Esophagus squamous epithelium (tissue), 5 donors: ENCODE data around the gene ALDH1L1. TPM values are rescaled to one million over a fixed set of nuclear protein-coding genes. Genes with fewer than 3 reads are reported as not detected.

ENCODE experiments used
- DNase-seq: peaks from one replicate; lab custom pipeline; 2025; lab: John Stamatoyannopoulos, UW
- H3K27ac ChIP-seq, 4 donors: fragments of 200-600 bp; sonication (generic); one replicate each; pipeline ENCODE4 v1.5.1; 2016 to 2019; ENCODE audit warnings: mild to moderate bottlenecking in 1 of 4
- H3K27me3 ChIP-seq, 4 donors: fragments of 200-600 bp; sonication (generic); 1 replicate in 3 of 4; 2 replicates in 1 of 4; pipeline versions ENCODE4 v1.5.1 to v1.6.0; 2017 to 2021; ENCODE audit warnings: antibody characterized with exemption in 1 of 4
- H3K36me3 ChIP-seq, 3 donors: fragments of 200-600 bp; sonication (generic); one replicate each; pipeline ENCODE4 v1.5.1; 2016 to 2019
- H3K4me1 ChIP-seq, 3 donors: fragments of 200-600 bp; sonication (generic); one replicate each; pipeline ENCODE4 v1.5.1; 2017 to 2019
- H3K4me3 ChIP-seq, 4 donors: fragments of 200-600 bp; sonication (generic); 1 replicate in 3 of 4; 2 replicates in 1 of 4; pipeline ENCODE4 v1.5.1; 2016 to 2019; ENCODE audit warnings: mild to moderate bottlenecking in 2 of 4, moderate library complexity in 1 of 4
- H3K9me3 ChIP-seq, 3 donors: fragments of 200-600 bp; sonication (generic); one replicate each; pipeline ENCODE4 v1.5.1; 2016 to 2019
- POLR2A ChIP-seq, 4 donors: fragments of 450-650 bp; IDR thresholded peaks; one replicate each; pipeline ENCODE4 v1.6.1; 2017; ENCODE audit warnings: antibody characterized with exemption in 4 of 4, mild to moderate bottlenecking in 4 of 4, moderate library complexity in 3 of 4
- WGBS, 2 donors: methylation state at CpG; one replicate each; pipeline ENCODE4 v1.1.5; 2018; 5-methylcytosine and 5-hydroxymethylcytosine counted together
- intact Hi-C: fragments of 100-400 bp; cut with DNase I; formaldehyde crosslinking; loops from one replicate; pipeline ENCODE4 v1.15.0; 2022
- total RNA-seq, 4 donors: library from RNA; depleted of rRNA; stranded (reverse); fragments of >200 nt; gene quantifications; one replicate each; pipeline ENCODE4 v1.1.0, GENCODE V29; 2016
- TF ChIP-seq, protein P1 (sequence below), 6 experiments: fragments of 450-650 bp in 4 of 6; fragments of 200-600 bp in 2 of 6; sonication (generic) in 2 of 6; IDR thresholded peaks; one replicate each; pipeline ENCODE4 v1.5.1; 2016 to 2019; ENCODE audit warnings: antibody characterized with exemption in 6 of 6, mild to moderate bottlenecking in 4 of 6, moderate library complexity in 4 of 6
- donor health status: DM: yes; HTN: yes; CAD: no.

The ALDH1L1 gene
- total RNA-seq, 4 donors from 2014 or later = 1.6 to 19.3 (median 4.4) TPM

DNA sequence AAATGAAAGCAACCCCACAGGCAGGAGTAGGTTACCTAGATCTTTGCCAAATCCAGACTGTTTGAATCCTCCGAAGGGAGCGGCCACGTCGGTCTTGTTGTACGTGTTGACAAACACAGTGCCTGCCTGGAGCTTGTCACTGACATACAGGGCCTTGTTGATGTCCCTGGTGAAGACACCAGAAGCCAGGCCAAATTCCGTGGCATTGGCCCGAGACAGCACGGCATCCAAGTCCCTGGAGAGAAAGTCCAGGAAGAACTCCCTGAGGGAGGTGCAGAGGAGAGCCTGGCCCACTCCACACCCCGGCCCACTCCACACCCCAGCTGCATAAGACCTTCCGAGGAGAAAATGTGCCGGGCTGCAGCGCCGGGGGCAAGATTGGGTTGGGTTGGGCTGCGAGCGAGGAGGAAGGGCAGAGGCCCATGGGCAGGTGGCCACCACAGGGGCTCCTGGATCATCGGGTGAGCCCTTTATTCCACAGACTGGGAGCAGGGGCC, 74.6 kb downstream of the ALDH1L1 start:
- DNase-seq = no peak
- no peaks in the 10 kb centered on the region for H3K27me3 ChIP-seq
- TF ChIP-seq, protein P1, sequence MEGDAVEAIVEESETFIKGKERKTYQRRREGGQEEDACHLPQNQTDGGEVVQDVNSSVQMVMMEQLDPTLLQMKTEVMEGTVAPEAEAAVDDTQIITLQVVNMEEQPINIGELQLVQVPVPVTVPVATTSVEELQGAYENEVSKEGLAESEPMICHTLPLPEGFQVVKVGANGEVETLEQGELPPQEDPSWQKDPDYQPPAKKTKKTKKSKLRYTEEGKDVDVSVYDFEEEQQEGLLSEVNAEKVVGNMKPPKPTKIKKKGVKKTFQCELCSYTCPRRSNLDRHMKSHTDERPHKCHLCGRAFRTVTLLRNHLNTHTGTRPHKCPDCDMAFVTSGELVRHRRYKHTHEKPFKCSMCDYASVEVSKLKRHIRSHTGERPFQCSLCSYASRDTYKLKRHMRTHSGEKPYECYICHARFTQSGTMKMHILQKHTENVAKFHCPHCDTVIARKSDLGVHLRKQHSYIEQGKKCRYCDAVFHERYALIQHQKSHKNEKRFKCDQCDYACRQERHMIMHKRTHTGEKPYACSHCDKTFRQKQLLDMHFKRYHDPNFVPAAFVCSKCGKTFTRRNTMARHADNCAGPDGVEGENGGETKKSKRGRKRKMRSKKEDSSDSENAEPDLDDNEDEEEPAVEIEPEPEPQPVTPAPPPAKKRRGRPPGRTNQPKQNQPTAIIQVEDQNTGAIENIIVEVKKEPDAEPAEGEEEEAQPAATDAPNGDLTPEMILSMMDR (IDR thresholded peaks at IDR 0.05) = no peak
- no peak for TF ChIP-seq POLR2A (IDR thresholded peaks at IDR 0.05)
- no peaks in the 10 kb centered on the region for H3K9me3 ChIP-seq
- 96 to 100% methylated on average over 1 to 9 of the region's 16 CpGs for WGBS, 2 donors
- H3K27ac ChIP-seq = no peak overlapping the region
- H3K4me3 ChIP-seq = no peak overlapping the region
- intact Hi-C loops = no loop called here
- H3K4me1 ChIP-seq = peaks cover 0 to 22% (median 16%) of the 10 kb centered on the region in 3 donors
- H3K36me3 ChIP-seq = no peaks in the 10 kb centered on the region

DNA sequence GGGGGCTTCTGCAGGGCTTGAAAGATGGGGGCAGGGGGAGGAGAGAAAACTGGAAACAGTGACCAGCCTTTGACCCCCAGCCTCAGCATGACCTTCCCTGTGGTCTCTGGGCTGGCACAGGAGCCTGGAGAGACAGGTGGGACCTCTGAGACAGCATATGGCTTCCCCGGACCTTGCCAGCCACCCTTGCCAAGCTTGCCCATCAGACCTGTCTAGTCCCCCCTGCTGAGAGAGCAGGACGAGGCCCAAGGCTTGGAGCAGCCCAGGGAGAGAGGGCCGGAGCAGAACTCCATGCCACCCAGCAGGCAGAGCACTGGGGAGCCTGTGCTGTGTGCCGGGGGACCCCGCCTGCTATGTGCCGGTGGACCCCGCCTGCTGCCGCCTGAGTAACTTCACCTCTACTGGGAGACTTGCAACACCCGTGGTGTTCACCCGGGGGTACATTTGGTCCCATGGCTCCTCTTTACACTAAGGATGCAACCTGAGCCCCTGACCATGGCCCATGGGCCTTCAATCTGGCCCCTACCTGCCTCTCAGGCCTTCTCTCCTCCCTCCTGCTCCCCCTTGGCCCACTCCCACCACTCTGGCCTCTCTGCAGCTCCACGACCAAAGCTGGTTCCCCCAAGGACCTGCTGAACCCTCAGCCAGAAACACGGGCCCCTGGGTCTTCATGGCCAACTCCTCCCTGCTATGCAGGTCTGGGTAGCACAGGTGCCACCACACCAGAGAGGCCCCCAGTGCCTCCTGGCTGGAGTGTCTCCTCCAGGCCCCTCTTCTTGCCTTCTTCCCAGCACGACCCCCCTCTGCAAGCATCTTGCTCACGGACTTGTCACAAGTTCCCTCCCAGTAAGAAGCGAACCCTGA, 75.4 kb downstream of the ALDH1L1 start:
- TF ChIP-seq, protein P1 (IDR thresholded peaks at IDR 0.05) = no peak
- no peak for TF ChIP-seq POLR2A (IDR thresholded peaks at IDR 0.05)
- no peak overlapping the region for H3K27ac ChIP-seq
- H3K4me3 ChIP-seq = no peak overlapping the region
- no peak for DNase-seq
- intact Hi-C loops = no loop called here
- no peaks in the 10 kb centered on the region for H3K36me3 ChIP-seq
- H3K4me1 ChIP-seq = peaks cover 0 to 22% (median 16%) of the 10 kb centered on the region in 3 donors
- H3K9me3 ChIP-seq = no peaks in the 10 kb centered on the region
- H3K27me3 ChIP-seq = no peaks in the 10 kb centered on the region
- 83 to 86% methylated on average over 4 to 6 of the region's 15 CpGs for WGBS, 2 donors

DNA sequence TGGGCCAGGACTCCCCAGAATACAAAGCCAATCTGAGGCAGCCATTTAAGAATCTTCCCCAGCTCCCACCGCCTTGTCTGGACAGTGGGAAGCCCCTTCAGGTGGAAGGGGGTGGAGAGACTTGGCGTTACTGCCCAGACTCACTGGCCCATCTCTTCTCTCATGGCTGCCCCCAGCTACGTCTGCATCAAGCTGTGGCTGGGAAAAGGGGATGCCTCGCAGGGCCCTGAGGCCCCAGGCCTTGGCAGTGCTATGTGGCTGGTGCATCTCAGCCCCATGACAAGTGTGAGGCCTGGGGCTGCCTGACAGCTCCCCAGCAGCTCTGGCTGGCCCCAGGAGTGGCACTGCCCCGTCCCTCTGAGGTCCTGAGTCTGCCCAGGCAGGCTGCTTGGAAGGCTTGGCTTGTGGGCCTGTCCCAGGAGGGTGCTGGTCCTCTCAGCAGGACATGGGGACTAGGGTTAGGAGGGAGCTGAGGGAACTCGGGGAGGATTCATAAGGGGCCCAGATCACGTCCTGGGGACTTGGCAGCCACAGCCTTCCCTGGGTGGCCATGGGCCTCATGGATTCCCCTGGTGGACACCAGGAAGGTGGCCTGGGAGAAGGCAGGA, 76.3 kb downstream of the ALDH1L1 start:
- WGBS, 2 donors = 100% methylated on average over 3 of the region's 7 CpGs; no CpG with 5 or more reads in 1 of the 2 donors
- Histone ChIP-seq H3K9me3 (no peaks in the 10 kb centered on the region), H3K27ac (no peak overlapping the region), H3K27me3 (no peaks in the 10 kb centered on the region), H3K36me3 (no peaks in the 10 kb centered on the region), H3K4me3 (no peak overlapping the region), H3K4me1 (peaks cover 0 to 22% (median 16%) of the 10 kb centered on the region in 3 donors)
- TF ChIP-seq, protein P1 (IDR thresholded peaks at IDR 0.05) = no peak
- no peak for TF ChIP-seq POLR2A (IDR thresholded peaks at IDR 0.05)
- intact Hi-C loops = no loop called here
- no peak for DNase-seq

DNA sequence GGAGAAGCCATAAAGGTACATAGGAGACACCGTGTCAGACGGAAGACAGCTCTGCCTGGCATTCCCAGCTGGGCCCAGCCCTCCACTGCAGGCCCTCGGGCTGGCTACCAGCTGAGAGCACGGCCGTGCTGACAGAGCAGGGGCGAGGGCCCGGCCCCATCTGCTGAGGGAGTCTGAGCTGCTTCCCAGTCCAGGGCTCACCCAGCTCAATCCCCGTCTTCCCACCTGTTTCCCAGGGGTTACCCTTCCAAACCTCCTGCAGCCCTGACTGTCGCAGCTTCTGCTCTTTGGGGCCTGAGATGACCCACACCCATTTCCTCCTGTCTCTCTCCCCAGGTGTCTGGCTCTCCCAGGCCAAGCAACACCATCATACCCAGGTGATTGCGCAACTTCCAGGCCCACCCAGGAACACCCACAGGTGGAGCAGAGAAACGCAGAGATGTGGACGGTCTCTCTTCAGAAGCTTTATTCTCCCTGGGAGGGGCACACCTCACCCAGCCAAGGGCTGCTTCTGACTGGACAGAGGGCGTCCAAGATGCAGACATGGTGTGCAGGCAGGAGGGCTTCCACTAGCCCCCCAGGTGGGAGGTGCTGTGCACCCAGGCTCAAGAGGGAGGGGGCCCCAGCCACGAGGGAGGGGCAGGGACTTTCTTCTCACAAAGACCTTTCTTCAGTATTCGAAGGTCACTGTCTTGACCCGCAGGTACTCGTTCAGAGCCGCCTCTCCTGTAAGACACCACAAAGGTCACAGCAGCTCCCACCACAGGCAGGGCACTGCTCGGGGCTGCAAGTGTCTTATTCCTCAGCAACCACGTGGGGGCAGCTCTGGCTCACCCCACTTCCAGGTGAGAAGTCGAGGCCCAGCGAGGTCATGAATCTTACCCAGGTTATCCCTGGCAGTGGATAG, 77.0 kb downstream of the ALDH1L1 start:
- intact Hi-C loops = no loop called here
- peaks cover 0 to 22% (median 16%) of the 10 kb centered on the region in 3 donors for H3K4me1 ChIP-seq
- H3K4me3 ChIP-seq = no peak overlapping the region
- H3K27ac ChIP-seq = peak overlapping the region in 3 of 4 donors; percentile 48 to 84 (median 76)
- DNase-seq = no peak
- H3K9me3 ChIP-seq = no peaks in the 10 kb centered on the region
- WGBS, 2 donors = 75 to 77% methylated on average over 11 to 14 of the region's 22 CpGs
- H3K36me3 ChIP-seq = no peaks in the 10 kb centered on the region
- TF ChIP-seq, protein P1 (IDR thresholded peaks at IDR 0.05) = no peak
- no peak for TF ChIP-seq POLR2A (IDR thresholded peaks at IDR 0.05)
- no peaks in the 10 kb centered on the region for H3K27me3 ChIP-seq
